ENCODE results near the gene SLC2A4. TPM values are rescaled to one million over a fixed set of nuclear protein-coding genes. Genes with fewer than 3 reads are reported as not detected.

SLC2A4 gene
- total RNA-seq, 1 donor from 2014 or later = 0.30 TPM

DNA sequence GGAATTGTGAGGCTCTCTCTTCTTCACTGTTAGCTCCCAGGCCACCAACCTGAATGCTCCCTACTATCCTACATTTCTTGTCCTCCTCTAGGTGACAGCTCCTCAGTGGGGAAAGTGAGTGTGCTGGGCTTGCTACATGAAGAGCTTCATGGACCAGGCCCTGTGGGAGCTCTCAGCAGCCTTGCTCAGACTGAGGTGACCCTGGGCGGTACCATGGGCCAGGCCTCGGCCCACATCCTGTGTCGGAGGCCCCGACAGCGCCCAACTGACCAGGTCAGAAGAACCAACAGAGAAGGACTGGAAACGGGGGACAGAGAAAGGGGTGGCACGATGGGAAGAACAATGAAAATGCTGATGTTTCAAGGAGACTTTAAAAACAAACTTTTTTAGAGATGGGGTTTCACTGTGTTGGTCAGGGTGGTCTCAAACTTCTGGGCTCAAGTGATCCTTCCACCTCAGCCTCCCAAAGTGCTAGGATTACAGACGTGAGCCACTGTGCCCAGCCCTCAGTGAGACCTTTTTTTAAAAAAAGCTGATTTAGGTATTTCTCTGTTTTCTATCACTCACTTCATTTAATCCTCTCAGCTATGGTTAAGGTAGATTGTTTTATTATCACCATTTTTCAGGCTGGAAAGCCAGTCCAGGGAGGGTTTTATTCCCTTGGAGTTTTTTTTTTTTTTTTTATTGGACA lies 24.6 kb upstream of the SLC2A4 start:
- peaks cover 15% of the 10 kb centered on the region for H3K36me3 Mint-ChIP-seq (ENCODE audit: low read depth, unreplicated experiment)
- peaks cover 10% of the 10 kb centered on the region for H3K4me1 Mint-ChIP-seq (ENCODE audit: low read depth, unreplicated experiment)
- no peak overlapping the region for H3K4me3 Mint-ChIP-seq (ENCODE audit: unreplicated experiment)
- TF ChIP-seq EZH2 (IDR thresholded peaks at IDR 0.05; ENCODE audit: insufficient read depth, low read length) = no peak
- TF ChIP-seq, protein P1, sequence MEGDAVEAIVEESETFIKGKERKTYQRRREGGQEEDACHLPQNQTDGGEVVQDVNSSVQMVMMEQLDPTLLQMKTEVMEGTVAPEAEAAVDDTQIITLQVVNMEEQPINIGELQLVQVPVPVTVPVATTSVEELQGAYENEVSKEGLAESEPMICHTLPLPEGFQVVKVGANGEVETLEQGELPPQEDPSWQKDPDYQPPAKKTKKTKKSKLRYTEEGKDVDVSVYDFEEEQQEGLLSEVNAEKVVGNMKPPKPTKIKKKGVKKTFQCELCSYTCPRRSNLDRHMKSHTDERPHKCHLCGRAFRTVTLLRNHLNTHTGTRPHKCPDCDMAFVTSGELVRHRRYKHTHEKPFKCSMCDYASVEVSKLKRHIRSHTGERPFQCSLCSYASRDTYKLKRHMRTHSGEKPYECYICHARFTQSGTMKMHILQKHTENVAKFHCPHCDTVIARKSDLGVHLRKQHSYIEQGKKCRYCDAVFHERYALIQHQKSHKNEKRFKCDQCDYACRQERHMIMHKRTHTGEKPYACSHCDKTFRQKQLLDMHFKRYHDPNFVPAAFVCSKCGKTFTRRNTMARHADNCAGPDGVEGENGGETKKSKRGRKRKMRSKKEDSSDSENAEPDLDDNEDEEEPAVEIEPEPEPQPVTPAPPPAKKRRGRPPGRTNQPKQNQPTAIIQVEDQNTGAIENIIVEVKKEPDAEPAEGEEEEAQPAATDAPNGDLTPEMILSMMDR (IDR thresholded peaks at IDR 0.05; ENCODE audit: insufficient read depth, low read depth, low read length) = no peak
- Histone ChIP-seq H3K9me3 (ENCODE audit: insufficient read depth, low read depth, low read length) (no peaks in the 10 kb centered on the region), H3K27me3 (ENCODE audit: insufficient read depth, low read length) (peaks cover 3% of the 10 kb centered on the region), H3K27ac (ENCODE audit: low read depth, low read length) (no peak overlapping the region), H3K4me2 (ENCODE audit: low read length) (no peak overlapping the region), H4K20me1 (ENCODE audit: insufficient read depth, low read length) (no peaks in the 10 kb centered on the region), H3K79me2 (ENCODE audit: insufficient read depth, low read length) (peaks cover 16% of the 10 kb centered on the region), H3K4me1 (ENCODE audit: insufficient read depth, low read length) (peaks cover 10% of the 10 kb centered on the region), H3K36me3 (ENCODE audit: insufficient read depth, low read length) (peaks cover 11% of the 10 kb centered on the region), H3K9ac (ENCODE audit: low read length) (no peak overlapping the region), H3K4me3 (ENCODE audit: insufficient read depth, low read depth, low read length) (no peak overlapping the region), H2AFZ (ENCODE audit: low read depth, low read length) (no peak overlapping the region)
- FAIRE-seq (no peak), DNase-seq (ENCODE audit: low read depth) (no peak)
- H3K27me3 Mint-ChIP-seq (ENCODE audit: low read depth, unreplicated experiment) = peaks cover 2% of the 10 kb centered on the region
- no peaks in the 10 kb centered on the region for H3K9me3 Mint-ChIP-seq (ENCODE audit: unreplicated experiment)
- no peak overlapping the region for H3K27ac Mint-ChIP-seq (ENCODE audit: unreplicated experiment)

DNA sequence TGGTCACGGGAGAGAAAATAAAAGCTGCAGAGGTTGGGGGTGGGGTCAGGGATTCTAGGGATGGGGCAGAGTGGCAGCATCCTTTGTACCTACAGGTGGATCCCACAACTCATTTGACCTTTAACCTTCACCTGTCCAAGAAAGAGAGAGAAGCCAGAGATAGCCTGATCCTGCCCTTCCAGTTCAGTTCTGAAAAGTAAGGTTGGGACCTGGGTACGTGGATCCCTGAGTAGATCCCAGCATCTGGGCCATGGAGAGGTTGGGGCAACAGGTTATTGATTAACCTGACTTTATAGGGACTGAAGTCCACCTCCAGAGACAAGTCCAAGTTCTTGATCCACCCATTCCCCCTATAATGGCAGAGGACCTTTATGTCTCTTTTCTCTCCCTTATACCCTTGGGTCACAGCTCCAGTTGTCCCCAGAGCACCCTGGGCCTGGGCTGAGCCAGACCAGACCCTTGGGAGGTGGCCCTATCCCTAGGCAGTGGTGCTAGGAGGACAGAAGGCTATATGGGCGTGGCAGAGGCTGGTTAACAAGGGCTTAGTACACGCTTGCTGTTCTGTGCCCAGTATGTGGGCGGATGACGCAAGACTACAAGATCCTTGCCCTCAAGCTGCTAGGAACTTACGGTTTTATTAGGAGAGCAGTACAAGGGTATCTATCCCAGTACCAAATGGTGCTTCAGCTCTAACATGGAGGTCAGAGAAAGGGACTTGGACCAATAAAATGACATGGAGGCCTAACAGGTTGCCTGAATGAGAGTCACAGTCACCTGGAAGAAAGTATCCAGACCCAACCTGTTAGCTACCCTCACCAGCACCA lies 22.6 kb upstream of the SLC2A4 start:
- FAIRE-seq (no peak), DNase-seq (ENCODE audit: low read depth) (no peak)
- peaks cover 3% of the 10 kb centered on the region for H3K79me2 ChIP-seq (ENCODE audit: insufficient read depth, low read length)
- no peak overlapping the region for H3K4me2 ChIP-seq (ENCODE audit: low read length)
- H3K27me3 ChIP-seq (ENCODE audit: insufficient read depth, low read length) = peaks cover 14% of the 10 kb centered on the region
- TF ChIP-seq EZH2 (IDR thresholded peaks at IDR 0.05; ENCODE audit: insufficient read depth, low read length) = no peak
- TF ChIP-seq, protein P1 (IDR thresholded peaks at IDR 0.05; ENCODE audit: insufficient read depth, low read depth, low read length) = no peak
- H2AFZ ChIP-seq (ENCODE audit: low read depth, low read length) = no peak overlapping the region
- H3K27me3 Mint-ChIP-seq (ENCODE audit: low read depth, unreplicated experiment) = peaks cover 14% of the 10 kb centered on the region
- no peak overlapping the region for H3K9ac ChIP-seq (ENCODE audit: low read length)
- no peak overlapping the region for H3K4me3 Mint-ChIP-seq (ENCODE audit: unreplicated experiment)
- peaks cover 11% of the 10 kb centered on the region for H3K36me3 ChIP-seq (ENCODE audit: insufficient read depth, low read length)
- no peak overlapping the region for H3K27ac Mint-ChIP-seq (ENCODE audit: unreplicated experiment)
- no peaks in the 10 kb centered on the region for H4K20me1 ChIP-seq (ENCODE audit: insufficient read depth, low read length)
- H3K9me3 Mint-ChIP-seq (ENCODE audit: unreplicated experiment) = no peaks in the 10 kb centered on the region
- H3K4me1 Mint-ChIP-seq (ENCODE audit: low read depth, unreplicated experiment) = peaks cover 2% of the 10 kb centered on the region
- peaks cover 15% of the 10 kb centered on the region for H3K36me3 Mint-ChIP-seq (ENCODE audit: low read depth, unreplicated experiment)
- no peaks in the 10 kb centered on the region for H3K9me3 ChIP-seq (ENCODE audit: insufficient read depth, low read depth, low read length)
- H3K4me3 ChIP-seq (ENCODE audit: insufficient read depth, low read depth, low read length) = no peak overlapping the region
- no peak overlapping the region for H3K27ac ChIP-seq (ENCODE audit: low read depth, low read length)
- peaks cover 12% of the 10 kb centered on the region for H3K4me1 ChIP-seq (ENCODE audit: insufficient read depth, low read length)

Data from astrocyte (in vitro differentiated cells and primary cell).